ENCODE data around the gene SMURF2. TPM values are rescaled to one million over a fixed set of nuclear protein-coding genes. Genes with fewer than 3 reads are reported as not detected.

SMURF2 gene
- total and polyA plus RNA-seq, 2 of the 4 experiments (the other 2 are of a cell fraction), result 131 to 774 TPM

GRCh38 chr17:64679710-64680216, 17.7 kb upstream of the SMURF2 start:
- H2AFZ ChIP-seq (replicated peaks; ENCODE audit: low read length, poor library complexity), result peak overlapping the region; percentile 28
- no peaks in the 10 kb centered on the region for H4K20me1 ChIP-seq (ENCODE audit: insufficient read depth, low read length)
- peaks cover 28% of the 10 kb centered on the region for H3K4me1 ChIP-seq (ENCODE audit: control insufficient read depth, insufficient read depth, low read length)
- peak overlapping the region; percentile 87 to 100 for H4K8ac ChIP-seq (ENCODE audit: low read depth in 2 of 2, low read length in 2 of 2)
- H3K9ac ChIP-seq (ENCODE audit: low read depth, low read length), result peak overlapping the region; percentile 94
- H3K4ac ChIP-seq (ENCODE audit: low read depth, low read length), result peak overlapping the region; percentile 100
- H3K27me3 ChIP-seq (ENCODE audit: control insufficient read depth, insufficient read depth, low read length), result no peaks in the 10 kb centered on the region
- WGBS, 2 experiments (ENCODE audit: extremely low coverage in 2 of 2, insufficient read length in 1 of 2), result 0% methylated on average over 1 of the region's 10 CpGs; no CpG with 5 or more reads in 1 of the 2 experiments
- H4K91ac ChIP-seq (ENCODE audit: insufficient read depth, low read depth, low read length), result peak overlapping the region; percentile 100
- peaks cover 24 to 45% of the 10 kb centered on the region in 2 experiments for H3K79me1 ChIP-seq (ENCODE audit: low read depth in 1 of 2, low read length in 2 of 2)
- peak overlapping the region; percentile 100 for H3K56ac ChIP-seq (ENCODE audit: extremely low read depth, insufficient read depth, low read length)
- peak overlapping the region; percentile 99 for H3K23ac ChIP-seq (ENCODE audit: low read depth, low read length)
- dilution Hi-C loops (cut with HindIII; ENCODE audit: low sequenced_read_pairs, unreplicated experiment) (no loop called here), in situ Hi-C loops (cut with MboI; ENCODE audit: low sequenced_read_pairs) (no loop called here), intact Hi-C loops (cut with micrococcal nuclease) (loop anchor here (5.0 kb wide), 1 partner anchor 58 kb away; no protein-coding TSS in a partner anchor)
- peak overlapping the region; percentile 100 for H2BK5ac ChIP-seq (ENCODE audit: low read depth, low read length, poor library complexity, severe bottlenecking)
- H2BK15ac ChIP-seq (ENCODE audit: low read depth, low read length), result peak overlapping the region; percentile 95
- TF ChIP-seq BHLHE40 (IDR thresholded peaks at IDR 0.05; ENCODE audit: low read depth, low read length) (peak; percentile 46), FOS (IDR thresholded peaks at IDR 0.05; ENCODE audit: low read depth, low read length) (peak; percentile 93), USF2 (IDR thresholded peaks at IDR 0.05; ENCODE audit: low read depth, low read length) (no peak), MAFK (IDR thresholded peaks at IDR 0.05; ENCODE audit: low read depth, low read length) (peak; percentile 22; the same call in 1 of the 2 replicates), SMC3 (IDR thresholded peaks at IDR 0.05; ENCODE audit: low read depth, low read length) (0 out of 2 replicates have a peak, but pooled peaks have one; percentile 16), MAZ (IDR thresholded peaks at IDR 0.05; ENCODE audit: borderline replicate concordance, low read depth, low read length) (peak; percentile 16; the same call in 1 of the 2 replicates), NFE2L2 (IDR thresholded peaks at IDR 0.05; ENCODE audit: low read depth, low read length) (peak; percentile 45; the same call in 1 of the 2 replicates), RCOR1 (IDR thresholded peaks at IDR 0.05; ENCODE audit: insufficient replicate concordance, low read length) (peak; percentile 32), CTCF (conservative IDR thresholded peaks at IDR 0.05; ENCODE audit: low read depth, low read length) (no peak), MXI1 (IDR thresholded peaks at IDR 0.05; ENCODE audit: borderline replicate concordance, low read depth, low read length) (0 out of 2 replicates have a peak, but pooled peaks have one; percentile 48), CEBPB (IDR thresholded peaks at IDR 0.05; ENCODE audit: low read depth, low read length) (peak; percentile 96)
- peak overlapping the region; percentile 84 for H3K4me2 ChIP-seq (ENCODE audit: low read depth, low read length)
- CTCF ChIA-PET, result interaction anchor here (0.5 to 1.0 kb wide), 3 partner anchors 8 to 28 kb away, joined by 4 to 7 read pairs (median 4); no protein-coding TSS in a partner anchor
- peak overlapping the region; percentile 91 for H3K27ac ChIP-seq (ENCODE audit: insufficient read depth, low read length)
- POLR2A ChIA-PET (ENCODE audit: unreplicated experiment), result interaction anchor here (0.6 to 0.8 kb wide), 4 partner anchors 22 to 112 kb away, joined by 3 to 10 read pairs (median 3); no protein-coding TSS in a partner anchor
- peak overlapping the region; percentile 100 for H3K14ac ChIP-seq (replicated peaks; ENCODE audit: low read depth, low read length)
- H2AK5ac ChIP-seq (ENCODE audit: low read depth, low read length), result peak overlapping the region; percentile 98
- peaks cover 20% of the 10 kb centered on the region for H3K9me1 ChIP-seq (ENCODE audit: insufficient read depth, low read length)
- DNase-seq, result peak; percentile 99
- peak overlapping the region; percentile 80 for H2AK9ac ChIP-seq (replicated peaks; ENCODE audit: low read depth, low read length, poor library complexity)
- BruUV-seq (replicated peaks), result no TSS peak
- peak overlapping the region; percentile 98 for H3K18ac ChIP-seq (ENCODE audit: low read depth, low read length)
- peak overlapping the region; percentile 40; the same call in 1 of the 2 replicates for H3K4me3 ChIP-seq (ENCODE audit: insufficient read depth, low read depth, low read length)
- peak overlapping the region; percentile 100 for H2BK20ac ChIP-seq (ENCODE audit: low read depth, low read length)
- H3K9me3 ChIP-seq (ENCODE audit: control insufficient read depth, insufficient read depth, low read length), result no peaks in the 10 kb centered on the region
- no peaks in the 10 kb centered on the region for H3K36me3 ChIP-seq (ENCODE audit: control insufficient read depth, insufficient read depth, low read length)
- peak overlapping the region; percentile 100 for H2BK120ac ChIP-seq (ENCODE audit: low read depth, low read length)
- ATAC-seq (ENCODE audit: low read depth), result peak; percentile 78
- peak overlapping the region; percentile 93 for H4K5ac ChIP-seq (ENCODE audit: low read depth, low read length)

Data from IMR-90 (cell line).